ENCODE measurements around the gene DLGAP1. TPM values are rescaled to one million over a fixed set of nuclear protein-coding genes. Genes with fewer than 3 reads are reported as not detected.
"Not testable (repeated sequence)": the region's sequence is repeated elsewhere in the genome, so short reads cannot be mapped to it uniquely, and the experiment has no call there.

DLGAP1 gene
- total RNA-seq, 1 donor from 2014 or later = 13.6 TPM

- Mint-ChIP-seq H3K27ac (ENCODE audit: unreplicated experiment) (no peak overlapping the region), H3K36me3 (ENCODE audit: unreplicated experiment) (peaks cover under 1% of the 10 kb centered on the region), H3K4me1 (ENCODE audit: low read depth, unreplicated experiment) (peaks cover 4% of the 10 kb centered on the region), H3K27me3 (ENCODE audit: unreplicated experiment) (peaks cover 4% of the 10 kb centered on the region), H3K4me3 (ENCODE audit: unreplicated experiment) (no peak overlapping the region), H3K9me3 (ENCODE audit: unreplicated experiment) (no peaks in the 10 kb centered on the region)
- no peak for DNase-seq
- no peak for TF ChIP-seq CTCF (IDR thresholded peaks at IDR 0.05; ENCODE audit: partially characterized antibody, unreplicated experiment)
These were observed 975.1 kb downstream of the DLGAP1 start for GRCh38 chr18:3479978-3480509.

DNA sequence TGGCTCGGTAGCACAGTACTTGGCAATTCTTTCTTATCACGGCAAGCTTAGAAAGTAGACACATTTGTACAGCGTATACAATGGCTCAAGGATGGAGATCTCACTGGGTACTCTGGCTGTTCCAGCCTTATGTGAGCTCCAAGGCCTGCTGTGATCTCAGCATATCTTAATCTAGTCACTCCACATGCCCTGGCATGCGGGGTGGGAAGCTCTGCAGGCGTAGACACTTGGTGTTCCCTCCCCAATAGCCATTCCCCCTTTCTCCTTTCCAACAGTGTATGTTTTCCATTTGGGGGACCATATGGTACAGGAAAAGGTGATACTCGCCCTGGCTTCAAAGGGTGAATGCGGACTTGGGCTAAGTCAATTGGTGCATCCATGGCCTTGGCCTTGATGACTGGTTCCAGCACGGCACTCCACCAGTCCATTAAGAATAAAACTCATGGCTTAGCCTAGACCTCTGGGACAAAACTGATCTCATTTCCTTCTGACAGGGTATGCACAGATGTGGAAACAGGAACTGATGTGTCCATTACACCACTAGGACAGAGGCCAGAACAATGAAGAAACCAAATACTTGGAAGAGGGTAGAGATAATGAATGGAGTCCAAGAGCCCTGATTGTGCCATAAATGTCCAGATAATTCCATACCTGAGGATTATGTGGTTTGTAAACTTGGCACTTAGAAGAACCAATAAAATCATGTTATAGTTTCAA, 976.7 kb downstream of the DLGAP1 start:
- Mint-ChIP-seq H3K4me1 (ENCODE audit: low read depth, unreplicated experiment) (peaks cover 4% of the 10 kb centered on the region), H3K27ac (ENCODE audit: unreplicated experiment) (no peak overlapping the region), H3K27me3 (ENCODE audit: unreplicated experiment) (peaks cover 4% of the 10 kb centered on the region), H3K36me3 (ENCODE audit: unreplicated experiment) (peaks cover 16% of the 10 kb centered on the region), H3K9me3 (ENCODE audit: unreplicated experiment) (no peaks in the 10 kb centered on the region), H3K4me3 (ENCODE audit: unreplicated experiment) (no peak overlapping the region)
- no peak for TF ChIP-seq CTCF (IDR thresholded peaks at IDR 0.05; ENCODE audit: partially characterized antibody, unreplicated experiment)
- no peak for DNase-seq

DNA sequence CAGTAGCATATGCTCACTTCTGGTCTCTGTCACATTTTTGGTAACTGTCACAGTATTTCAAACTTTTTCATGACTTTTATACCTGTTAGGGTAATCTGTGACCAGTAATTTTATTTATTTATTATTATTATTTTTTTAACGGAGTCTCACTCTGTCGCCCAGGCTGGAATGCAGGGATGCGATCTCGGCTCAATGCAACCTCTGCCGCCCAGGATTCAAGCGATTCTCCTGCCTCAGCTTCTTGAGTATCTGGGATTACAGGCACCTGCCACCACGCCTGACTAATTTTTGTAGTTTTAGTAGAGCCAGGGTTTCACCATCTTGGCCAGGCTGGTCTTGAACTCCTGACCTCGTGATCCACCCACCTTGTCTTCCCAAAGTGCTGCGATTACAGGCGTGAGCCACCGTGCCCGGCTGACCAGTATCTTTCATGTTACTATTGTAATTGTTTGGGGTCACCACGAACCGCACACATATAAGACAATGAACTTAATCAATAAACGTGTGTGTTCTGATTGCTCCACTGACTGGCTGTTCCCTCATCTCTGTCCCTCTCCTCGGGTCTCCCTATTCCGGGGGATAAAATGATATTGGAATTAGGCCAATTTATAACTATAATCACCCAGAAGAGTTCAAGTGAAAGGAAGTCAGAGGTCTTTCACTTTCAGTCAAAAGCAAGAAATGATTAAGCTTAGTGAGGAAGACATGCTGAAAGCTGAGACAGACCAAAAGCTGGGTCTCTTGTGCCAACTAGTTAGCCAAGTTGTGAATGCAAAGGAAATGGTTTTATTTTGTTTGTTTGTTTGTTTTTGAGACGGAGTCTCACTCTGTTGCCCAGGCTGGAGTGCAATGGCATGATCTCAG, 982.2 kb downstream of the DLGAP1 start:
- no peak overlapping the region for H3K4me3 Mint-ChIP-seq (ENCODE audit: unreplicated experiment)
- no peak overlapping the region for H3K27ac Mint-ChIP-seq (ENCODE audit: unreplicated experiment)
- peaks cover 16% of the 10 kb centered on the region for H3K36me3 Mint-ChIP-seq (ENCODE audit: unreplicated experiment)
- TF ChIP-seq CTCF (IDR thresholded peaks at IDR 0.05; ENCODE audit: partially characterized antibody, unreplicated experiment) = no peak
- no peak for DNase-seq
- no peaks in the 10 kb centered on the region for H3K4me1 Mint-ChIP-seq (ENCODE audit: low read depth, unreplicated experiment)
- H3K27me3 Mint-ChIP-seq (ENCODE audit: unreplicated experiment) = peaks cover 2% of the 10 kb centered on the region
- H3K9me3 Mint-ChIP-seq (ENCODE audit: unreplicated experiment) = no peaks in the 10 kb centered on the region

- not testable (repeated sequence) for H3K27ac Mint-ChIP-seq (ENCODE audit: unreplicated experiment); H3K4me3 Mint-ChIP-seq (ENCODE audit: unreplicated experiment); DNase-seq; H3K9me3 Mint-ChIP-seq (ENCODE audit: unreplicated experiment); H3K27me3 Mint-ChIP-seq (ENCODE audit: unreplicated experiment); H3K4me1 Mint-ChIP-seq (ENCODE audit: low read depth, unreplicated experiment)
- H3K36me3 Mint-ChIP-seq (ENCODE audit: unreplicated experiment) = peaks cover 16% of the 10 kb centered on the region
These were observed 983.0 kb downstream of the DLGAP1 start for GRCh38 chr18:3472121-3472520.

- H3K27ac Mint-ChIP-seq (ENCODE audit: unreplicated experiment) = no peak overlapping the region
- no peak overlapping the region for H3K4me3 Mint-ChIP-seq (ENCODE audit: unreplicated experiment)
- no peak for DNase-seq
- no peaks in the 10 kb centered on the region for H3K4me1 Mint-ChIP-seq (ENCODE audit: low read depth, unreplicated experiment)
- H3K27me3 Mint-ChIP-seq (ENCODE audit: unreplicated experiment) = no peaks in the 10 kb centered on the region
- no peak for TF ChIP-seq CTCF (IDR thresholded peaks at IDR 0.05; ENCODE audit: partially characterized antibody, unreplicated experiment)
- H3K9me3 Mint-ChIP-seq (ENCODE audit: unreplicated experiment) = no peaks in the 10 kb centered on the region
- peaks cover 16% of the 10 kb centered on the region for H3K36me3 Mint-ChIP-seq (ENCODE audit: unreplicated experiment)
These were observed 983.9 kb downstream of the DLGAP1 start for GRCh38 chr18:3471141-3471648.
